Ascending aorta (tissue), 2 donors: ENCODE measurements around the gene FAIM2. TPM values are rescaled to one million over a fixed set of nuclear protein-coding genes. Genes with fewer than 3 reads are reported as not detected.
A peak's percentile ranks its signal among the peaks of the same experiment; 100 is the strongest.

Source experiments
- DNase-seq, 2 donors: peaks; one replicate each; pipeline ENCODE4 v3.0.0-alpha.2; 2019; ENCODE audit warnings: low spot score in 2 of 2
- H3K27ac ChIP-seq, 2 donors: fragments of 200-600 bp; sonication (generic); one replicate each; pipeline ENCODE4 v1.5.1; 2016 to 2017; ENCODE audit warnings: mild to moderate bottlenecking in 1 of 2
- H3K27me3 ChIP-seq: fragments of 200-600 bp; sonication (generic); one replicate; pipeline ENCODE4 v1.5.1; 2017
- H3K36me3 ChIP-seq, 2 donors: fragments of 200-600 bp; sonication (generic); one replicate each; pipeline ENCODE4 v1.5.1; 2016
- H3K4me1 ChIP-seq, 2 donors: fragments of 200-600 bp; sonication (generic); one replicate each; pipeline ENCODE4 v1.5.1; 2016 to 2017; ENCODE audit warnings: mild to moderate bottlenecking in 1 of 2
- H3K4me3 ChIP-seq, 2 donors: fragments of 200-600 bp; sonication (generic); one replicate each; pipeline ENCODE4 v1.5.1; 2016 to 2017; ENCODE audit warnings: mild to moderate bottlenecking in 1 of 2
- H3K9me3 ChIP-seq, 2 donors: fragments of 200-600 bp; sonication (generic); one replicate each; pipeline ENCODE4 v1.5.1; 2016
- CTCF ChIP-seq, 3 experiments: fragments of 200-600 bp in 2 of 3; fragments of 450-650 bp in 1 of 3; sonication (generic) in 2 of 3; IDR thresholded peaks; one replicate each; pipeline ENCODE4 v1.5.1; 2016 to 2019; ENCODE audit warnings: antibody characterized with exemption in 3 of 3, mild to moderate bottlenecking in 1 of 3, moderate library complexity in 1 of 3
- intact Hi-C: fragments of 100-400 bp; cut with DNase I; formaldehyde crosslinking; loops from one replicate; pipeline ENCODE4 v1.15.1; 2023
- total RNA-seq: library from RNA; depleted of rRNA; stranded (reverse); fragments of >200 nt; gene quantifications from one replicate; pipeline ENCODE4 v1.1.0, GENCODE V29; 2016

Gene FAIM2
- total RNA-seq, 1 donor from 2014 or later: 0.75 TPM

GRCh38 chr12:49930515-49931288 lies 27.0 kb upstream of the FAIM2 start:
- peak in 1 of 2 donors; percentile 21 for DNase-seq
- intact Hi-C loops: no loop called here

GRCh38 chr12:49929581-49929980 lies 25.9 kb upstream of the FAIM2 start:
- H3K4me3 ChIP-seq: no peak overlapping the region
- no peaks in the 10 kb centered on the region for H3K9me3 ChIP-seq
- H3K27me3 ChIP-seq: no peaks in the 10 kb centered on the region
- no peak overlapping the region for H3K27ac ChIP-seq
- H3K36me3 ChIP-seq: no peaks in the 10 kb centered on the region
- intact Hi-C loops: no loop called here
- no peak for TF ChIP-seq CTCF (IDR thresholded peaks at IDR 0.05)
- DNase-seq: peak in 1 of 2 donors; percentile 34
- no peaks in the 10 kb centered on the region for H3K4me1 ChIP-seq

More at GRCh38 chr12:49930515-49931288, 27.0 kb upstream of the FAIM2 start:
- Histone ChIP-seq H3K4me3 (no peak overlapping the region), H3K27ac (no peak overlapping the region), H3K36me3 (no peaks in the 10 kb centered on the region), H3K27me3 (no peaks in the 10 kb centered on the region), H3K9me3 (no peaks in the 10 kb centered on the region), H3K4me1 (no peaks in the 10 kb centered on the region)
- no peak for TF ChIP-seq CTCF (IDR thresholded peaks at IDR 0.05)

GRCh38 chr12:49928471-49928870 lies 24.8 kb upstream of the FAIM2 start:
- no peak for TF ChIP-seq CTCF (IDR thresholded peaks at IDR 0.05)
- Histone ChIP-seq H3K4me1 (no peaks in the 10 kb centered on the region), H3K36me3 (no peaks in the 10 kb centered on the region), H3K9me3 (no peaks in the 10 kb centered on the region), H3K27ac (no peak overlapping the region), H3K4me3 (no peak overlapping the region), H3K27me3 (no peaks in the 10 kb centered on the region)
- intact Hi-C loops: no loop called here
- DNase-seq: peak in 1 of 2 donors; percentile 24

GRCh38 chr12:49925433-49926204 lies 21.9 kb upstream of the FAIM2 start:
- Histone ChIP-seq H3K4me3 (no peak overlapping the region), H3K27me3 (no peaks in the 10 kb centered on the region), H3K36me3 (no peaks in the 10 kb centered on the region), H3K9me3 (no peaks in the 10 kb centered on the region), H3K27ac (no peak overlapping the region), H3K4me1 (no peaks in the 10 kb centered on the region)
- intact Hi-C loops: no loop called here
- no peak for TF ChIP-seq CTCF (IDR thresholded peaks at IDR 0.05)
- DNase-seq: peak in 1 of 2 donors; percentile 40

GRCh38 chr12:49924628-49925246 lies 21.0 kb upstream of the FAIM2 start:
- no peaks in the 10 kb centered on the region for H3K27me3 ChIP-seq
- intact Hi-C loops: no loop called here
- no peak for TF ChIP-seq CTCF (IDR thresholded peaks at IDR 0.05)
- H3K4me1 ChIP-seq: no peaks in the 10 kb centered on the region
- H3K36me3 ChIP-seq: no peaks in the 10 kb centered on the region
- DNase-seq: peak in 1 of 2 donors; percentile 41
- no peaks in the 10 kb centered on the region for H3K9me3 ChIP-seq
- H3K4me3 ChIP-seq: no peak overlapping the region
- H3K27ac ChIP-seq: no peak overlapping the region
